ENCODE measurements around the gene FTSJ3.

- TF ChIP-seq RAD21 (conservative IDR thresholded peaks at IDR 0.05 in 1 of 2, IDR thresholded peaks at IDR 0.05 in 1 of 2), result no peak
- no peak for TF ChIP-seq CTCF (IDR thresholded peaks at IDR 0.05)
- TF ChIP-seq EHMT2 (IDR thresholded peaks at IDR 0.05; ENCODE audit: low read depth), result no peak
- no peak for TF ChIP-seq PBX3 (IDR thresholded peaks at IDR 0.05)
- no peak for TF ChIP-seq EHF (CRISPR knock-in tag; IDR thresholded peaks at IDR 0.05)
- TF ChIP-seq CEBPB (IDR thresholded peaks at IDR 0.05), result no peak
- no peak for TF ChIP-seq HMGXB4 (CRISPR knock-in tag; IDR thresholded peaks at IDR 0.05; ENCODE audit: borderline replicate concordance)
- TF ChIP-seq MAFK (IDR thresholded peaks at IDR 0.05; ENCODE audit: partially characterized antibody), result no peak
- no peak for TF ChIP-seq HDAC2 (IDR thresholded peaks at IDR 0.05)
- no peak for TF ChIP-seq EP300 (IDR thresholded peaks at IDR 0.05)
- TF ChIP-seq ESRRA (IDR thresholded peaks at IDR 0.05; ENCODE audit: borderline replicate concordance, low read length), result no peak
- TF ChIP-seq REST (IDR thresholded peaks at IDR 0.05), result no peak
Observed at GRCh38 chr17:63847525-63848249, 20.2 kb upstream of the FTSJ3 start.
